Measurements from ENCODE around the gene KRT20. TPM values are rescaled to one million over a fixed set of nuclear protein-coding genes. Genes with fewer than 3 reads are reported as not detected.
"Not testable (repeated sequence)": the region's sequence is repeated elsewhere in the genome, so short reads cannot be mapped to it uniquely, and the experiment has no call there.

The KRT20 gene
- total RNA-seq, 2 experiments from 2014 or later, result not detected

DNA sequence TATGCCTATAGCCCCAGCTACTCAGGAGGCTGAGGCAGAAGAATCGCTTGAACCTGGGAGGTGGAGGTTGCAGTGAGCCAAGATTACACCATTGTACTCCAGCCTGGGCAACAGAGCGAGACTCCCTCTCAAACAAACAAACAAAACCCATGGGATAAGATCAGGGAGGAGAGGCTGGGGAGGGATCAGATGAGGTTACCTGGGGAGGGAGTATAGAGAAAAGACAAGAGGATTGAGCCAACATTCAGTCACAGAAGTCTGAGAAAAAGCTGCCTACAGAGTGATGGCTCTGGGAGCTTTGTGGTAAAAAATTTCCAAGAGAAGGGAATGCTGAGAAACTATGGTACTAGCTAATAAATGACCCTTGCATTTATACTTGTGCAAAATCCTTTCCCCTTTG lies 26.4 kb downstream of the KRT20 start:
- CTCF ChIA-PET, result interaction anchor here (2.3 kb wide), 1 partner anchor 804 kb away, joined by 7 read pairs; no protein-coding TSS in a partner anchor

DNA sequence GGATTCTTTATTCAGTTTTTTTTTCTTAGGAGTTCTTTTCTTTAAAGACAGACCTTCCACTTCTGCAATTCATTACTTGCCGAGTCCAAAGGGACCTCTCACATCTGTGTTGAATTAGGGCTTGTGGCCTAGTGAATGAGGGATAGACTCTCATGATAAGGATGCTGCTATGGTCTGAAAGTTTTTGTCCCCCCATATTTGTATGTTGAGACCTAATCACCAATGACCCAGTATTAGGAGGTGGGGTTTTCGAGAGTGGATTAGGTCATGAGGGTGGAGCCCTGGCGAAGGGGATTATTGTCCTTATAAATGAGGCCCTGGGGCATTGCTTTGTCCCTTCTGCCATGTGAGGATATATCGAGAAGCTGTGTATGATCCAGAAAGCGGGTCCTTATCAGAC lies 27.5 kb downstream of the KRT20 start:
- H3K4me1 Mint-ChIP-seq, result peaks cover 2% of the 10 kb centered on the region
- ChIA-PET POLR2A (no interaction called here), CTCF (interaction anchor here (2.4 to 2.6 kb wide), 2 partner anchors 691 to 806 kb away, joined by 14 to 18 read pairs; no protein-coding TSS in a partner anchor)
- no peak overlapping the region for H3K4me3 Mint-ChIP-seq
- H3K27ac Mint-ChIP-seq, result no peak overlapping the region
- no peaks in the 10 kb centered on the region for H3K36me3 Mint-ChIP-seq (ENCODE audit: low read depth)
- H3K27me3 Mint-ChIP-seq, result peaks cover 16% of the 10 kb centered on the region
- no peaks in the 10 kb centered on the region for H3K9me3 Mint-ChIP-seq
- no peak for DNase-seq

More for the DNA sequence above, 26.4 kb downstream of the KRT20 start:
- DNase-seq; H3K36me3 Mint-ChIP-seq (ENCODE audit: low read depth); H3K9me3 Mint-ChIP-seq; POLR2A ChIA-PET; H3K4me3 Mint-ChIP-seq; H3K4me1 Mint-ChIP-seq; H3K27ac Mint-ChIP-seq: not testable (repeated sequence)
- peaks cover 11% of the 10 kb centered on the region for H3K27me3 Mint-ChIP-seq

DNA sequence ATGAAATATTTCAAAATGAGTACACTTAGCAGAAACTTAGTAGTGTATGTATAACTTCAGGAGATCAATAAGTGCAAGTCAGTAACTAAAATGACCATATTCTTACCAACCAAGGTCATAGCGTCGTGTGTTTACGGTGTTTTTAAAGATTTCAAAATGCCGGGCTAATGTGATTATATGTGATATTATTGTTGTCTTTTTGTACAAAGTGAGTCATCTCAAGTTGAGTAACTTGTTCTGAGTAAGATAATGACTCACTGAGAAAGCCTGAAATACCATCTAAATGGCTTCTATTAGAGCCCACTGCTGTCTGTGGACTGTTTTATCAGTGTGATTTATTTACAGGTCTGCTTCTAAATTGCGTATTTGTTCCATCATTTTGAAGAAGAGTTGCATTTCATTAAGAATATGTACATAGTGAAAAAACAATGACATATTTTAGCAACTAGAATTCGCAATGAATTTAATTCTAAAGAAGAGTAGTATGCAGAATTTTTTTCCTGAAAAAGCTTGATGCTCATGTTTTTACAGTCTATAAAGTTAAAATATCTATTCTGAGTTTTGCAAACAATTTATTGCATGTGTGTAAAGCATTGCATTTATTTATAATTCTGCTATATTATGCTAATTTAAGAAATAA lies 30.7 kb downstream of the KRT20 start:
- Mint-ChIP-seq H3K4me3 (no peak overlapping the region), H3K4me1 (peaks cover 2% of the 10 kb centered on the region), H3K27ac (no peak overlapping the region), H3K36me3 (ENCODE audit: low read depth) (no peaks in the 10 kb centered on the region), H3K9me3 (no peaks in the 10 kb centered on the region), H3K27me3 (peaks cover 20% of the 10 kb centered on the region)
- POLR2A ChIA-PET, result no interaction called here
- DNase-seq, result no peak
- CTCF ChIA-PET, result no interaction called here

DNA sequence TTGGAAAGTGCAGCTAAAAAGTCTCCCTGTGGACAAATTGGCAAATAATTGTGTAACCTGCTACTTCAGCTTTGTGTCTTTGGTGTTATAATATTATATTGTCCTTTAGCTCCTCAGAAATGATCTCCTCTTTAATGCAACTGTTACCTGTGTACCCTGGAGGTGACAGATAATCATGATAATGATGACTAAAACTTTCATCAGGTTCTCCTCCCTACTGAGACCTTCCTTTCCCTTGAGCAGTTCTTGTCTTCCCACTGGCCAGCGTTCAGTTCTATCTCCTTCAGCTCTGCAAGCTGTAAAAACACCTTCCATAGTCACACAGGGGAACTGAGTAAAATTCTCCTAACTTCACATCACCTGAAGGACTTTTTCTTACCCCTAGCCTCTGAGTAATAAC lies 32.7 kb downstream of the KRT20 start:
- no peak for DNase-seq
- Mint-ChIP-seq H3K27me3 (peaks cover 24% of the 10 kb centered on the region), H3K4me1 (peaks cover 2% of the 10 kb centered on the region), H3K27ac (no peak overlapping the region), H3K36me3 (ENCODE audit: low read depth) (no peaks in the 10 kb centered on the region), H3K9me3 (no peaks in the 10 kb centered on the region), H3K4me3 (no peak overlapping the region)
- CTCF ChIA-PET, result no interaction called here
- POLR2A ChIA-PET, result no interaction called here

DNA sequence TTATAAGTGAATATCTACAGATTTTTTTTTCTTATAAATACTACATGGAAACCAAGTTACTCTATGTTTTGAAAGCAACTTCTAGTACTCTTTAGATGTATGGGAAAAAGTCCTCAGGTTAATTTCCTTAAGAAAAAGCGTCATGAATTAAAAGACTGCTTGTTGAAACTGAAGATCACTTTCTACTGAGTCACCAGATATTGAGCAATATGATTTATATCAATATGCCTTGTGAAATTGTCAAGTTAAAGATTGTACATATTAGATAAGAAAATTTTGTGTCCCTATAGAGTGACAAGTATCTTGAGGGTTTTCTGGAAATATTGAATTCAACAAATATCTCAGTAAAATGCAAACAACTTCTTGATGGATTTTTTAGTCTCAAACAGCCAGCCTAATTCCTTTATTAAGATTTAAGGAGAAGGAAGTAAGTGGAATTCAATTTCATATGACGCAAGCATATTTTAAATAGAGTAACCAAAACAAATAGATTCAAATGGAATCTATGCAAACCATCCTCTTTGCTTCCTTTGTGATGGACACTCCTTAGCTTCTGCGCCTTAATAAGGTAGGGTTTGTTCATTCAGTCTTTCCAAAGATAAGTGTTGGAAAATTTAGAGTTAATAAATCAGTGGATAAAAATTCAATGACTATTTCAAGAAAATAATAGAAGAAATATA lies 34.6 kb downstream of the KRT20 start:
- Mint-ChIP-seq H3K4me3 (no peak overlapping the region), H3K27ac (no peak overlapping the region), H3K4me1 (no peaks in the 10 kb centered on the region), H3K27me3 (peaks cover 33% of the 10 kb centered on the region), H3K9me3 (no peaks in the 10 kb centered on the region), H3K36me3 (ENCODE audit: low read depth) (no peaks in the 10 kb centered on the region)
- DNase-seq, result no peak
- POLR2A ChIA-PET, result no interaction called here
- CTCF ChIA-PET, result no interaction called here

DNA sequence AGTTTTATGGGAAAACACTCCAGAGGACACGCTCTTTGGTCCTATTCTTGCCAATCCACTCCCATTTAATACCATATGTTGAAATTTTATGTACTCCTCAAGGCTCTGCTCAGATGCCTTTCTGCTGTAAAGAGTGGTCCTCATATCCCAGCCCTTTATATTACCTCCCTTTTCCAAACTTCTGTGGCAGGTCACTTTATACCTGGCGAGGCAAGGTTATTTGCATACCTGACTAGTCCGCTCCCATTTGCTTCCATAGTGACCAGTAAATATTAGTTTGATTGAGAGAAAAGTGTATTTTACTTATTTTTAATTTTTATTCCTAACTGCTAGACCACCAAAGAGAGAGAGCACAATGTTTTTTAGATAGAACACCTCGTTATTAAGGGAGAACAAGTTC lies 35.3 kb downstream of the KRT20 start:
- H3K27ac Mint-ChIP-seq, result no peak overlapping the region
- peaks cover 40% of the 10 kb centered on the region for H3K27me3 Mint-ChIP-seq
- H3K9me3 Mint-ChIP-seq, result no peaks in the 10 kb centered on the region
- no peak overlapping the region for H3K4me3 Mint-ChIP-seq
- no peaks in the 10 kb centered on the region for H3K4me1 Mint-ChIP-seq
- no peak for DNase-seq
- H3K36me3 Mint-ChIP-seq (ENCODE audit: low read depth), result no peaks in the 10 kb centered on the region
- ChIA-PET POLR2A (no interaction called here), CTCF (no interaction called here)

DNA sequence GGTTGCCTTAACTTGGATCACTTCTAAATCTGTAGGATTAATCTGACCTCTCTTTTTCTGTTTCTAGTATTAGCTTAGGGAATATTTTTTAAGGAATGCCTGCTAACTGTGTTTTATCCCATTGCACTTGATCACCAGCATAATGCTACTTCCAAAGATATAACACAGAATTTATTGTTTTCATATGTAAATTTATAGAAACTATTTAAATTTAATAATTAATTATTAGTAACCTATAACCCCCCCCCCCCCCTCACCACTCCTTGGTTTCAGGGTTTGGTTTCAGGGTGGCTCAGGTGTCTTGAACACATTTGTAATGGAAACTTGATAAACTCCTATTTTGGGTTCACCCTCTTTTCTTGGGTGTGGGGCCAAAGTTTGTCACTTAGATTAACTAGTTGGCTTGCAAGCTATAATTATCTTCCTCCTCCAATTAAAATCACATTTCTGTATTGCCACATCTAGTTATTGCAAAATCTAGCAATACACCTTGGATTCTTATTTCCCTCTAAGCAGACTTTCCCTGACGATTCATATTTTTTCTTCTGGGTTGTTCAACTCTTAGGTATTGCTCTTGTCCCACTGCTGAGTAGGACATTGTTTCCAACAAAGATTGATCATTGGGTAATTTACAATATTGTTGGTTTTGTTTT lies 36.3 kb downstream of the KRT20 start:
- H3K4me1 Mint-ChIP-seq, result no peaks in the 10 kb centered on the region
- H3K27me3 Mint-ChIP-seq, result peaks cover 47% of the 10 kb centered on the region
- CTCF ChIA-PET, result interaction anchor here (0.9 kb wide), 1 partner anchor 814 kb away, joined by 3 read pairs; no protein-coding TSS in a partner anchor
- no peak overlapping the region for H3K4me3 Mint-ChIP-seq
- DNase-seq, result no peak
- H3K27ac Mint-ChIP-seq, result no peak overlapping the region
- H3K9me3 Mint-ChIP-seq, result no peaks in the 10 kb centered on the region
- POLR2A ChIA-PET, result no interaction called here
- no peaks in the 10 kb centered on the region for H3K36me3 Mint-ChIP-seq (ENCODE audit: low read depth)

DNA sequence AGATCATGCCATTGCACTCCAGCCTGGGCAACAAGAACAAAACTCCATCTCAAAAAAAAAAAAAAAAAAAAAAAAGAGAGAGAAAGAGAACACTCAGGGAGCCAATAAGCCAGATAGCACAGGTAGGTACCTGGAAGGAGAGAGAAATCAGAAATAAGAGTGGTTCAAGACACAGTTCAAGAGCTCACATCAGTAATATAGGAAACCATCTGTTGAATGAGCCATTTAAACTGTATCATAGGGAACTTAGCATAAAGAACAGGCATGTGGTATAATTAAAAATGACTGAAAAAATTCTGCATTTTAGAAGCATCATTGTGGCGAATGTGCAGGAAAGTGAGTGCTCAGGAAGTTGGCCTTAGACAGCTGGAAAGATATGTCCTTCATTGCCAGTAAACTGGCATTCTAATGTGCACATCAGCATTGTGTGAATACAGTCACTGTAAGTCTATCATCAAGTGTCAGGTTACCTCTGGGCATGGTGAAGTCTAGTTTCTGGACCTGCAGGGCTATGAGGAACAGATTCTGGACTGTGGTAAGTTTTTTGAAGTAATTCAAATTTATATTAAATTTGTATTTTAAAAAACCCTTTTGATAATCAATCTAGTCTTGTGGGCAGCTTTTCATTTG lies 38.4 kb downstream of the KRT20 start:
- DNase-seq, result no peak
- no peaks in the 10 kb centered on the region for H3K4me1 Mint-ChIP-seq
- no peak overlapping the region for H3K4me3 Mint-ChIP-seq
- H3K36me3 Mint-ChIP-seq (ENCODE audit: low read depth), result no peaks in the 10 kb centered on the region
- CTCF ChIA-PET, result interaction anchor here (1.0 kb wide), 1 partner anchor 816 kb away, joined by 4 read pairs; no protein-coding TSS in a partner anchor
- H3K9me3 Mint-ChIP-seq, result no peaks in the 10 kb centered on the region
- POLR2A ChIA-PET, result no interaction called here
- no peak overlapping the region for H3K27ac Mint-ChIP-seq
- H3K27me3 Mint-ChIP-seq, result peaks cover 37% of the 10 kb centered on the region

DNA sequence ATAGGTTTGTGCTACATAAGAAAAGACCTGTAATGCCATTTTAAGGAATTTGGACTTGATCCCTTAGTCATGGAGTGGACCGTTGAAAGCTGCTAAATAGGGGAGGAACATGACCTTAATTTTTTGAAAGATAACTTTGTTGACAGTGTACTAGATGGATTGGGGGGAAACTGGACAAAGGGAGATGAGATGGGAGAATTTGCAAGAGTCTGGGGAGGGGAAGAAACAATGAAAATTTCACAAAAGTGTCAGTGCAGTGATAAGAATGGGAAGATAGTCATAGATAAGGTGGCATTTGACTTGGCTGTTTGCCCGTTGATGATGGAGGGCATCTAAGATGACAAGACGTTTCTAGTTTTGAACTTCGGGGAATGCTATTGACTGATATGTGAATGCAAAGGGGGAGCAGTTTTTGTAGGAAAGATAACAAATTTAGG lies 40.4 kb downstream of the KRT20 start:
- Mint-ChIP-seq H3K4me1 (no peaks in the 10 kb centered on the region), H3K36me3 (ENCODE audit: low read depth) (no peaks in the 10 kb centered on the region), H3K27me3 (peaks cover 32% of the 10 kb centered on the region), H3K27ac (no peak overlapping the region), H3K9me3 (no peaks in the 10 kb centered on the region), H3K4me3 (no peak overlapping the region)
- ChIA-PET POLR2A (no interaction called here), CTCF (no interaction called here)
- no peak for DNase-seq

DNA sequence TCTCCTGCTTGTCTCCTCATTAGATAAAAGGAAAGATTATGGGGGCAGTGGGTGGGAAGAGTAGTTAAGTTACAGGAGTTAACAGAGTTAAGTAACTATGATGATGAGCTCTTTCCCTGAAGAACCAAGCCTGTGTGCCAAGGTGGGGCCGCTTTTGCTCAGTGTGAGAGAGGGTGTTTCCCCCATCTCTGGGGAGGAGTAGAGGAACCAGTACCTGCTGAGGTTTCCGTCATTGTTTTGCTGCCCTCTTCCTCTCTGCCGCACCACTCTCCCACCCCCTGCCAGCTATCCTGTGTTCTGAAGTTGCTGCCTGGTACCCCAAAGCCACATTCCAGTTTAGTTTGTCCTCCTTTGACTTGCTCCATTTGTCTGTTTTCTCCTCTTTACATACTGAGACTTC lies 41.8 kb downstream of the KRT20 start:
- no peaks in the 10 kb centered on the region for H3K4me1 Mint-ChIP-seq
- H3K9me3 Mint-ChIP-seq, result no peaks in the 10 kb centered on the region
- CTCF ChIA-PET, result no interaction called here
- H3K4me3 Mint-ChIP-seq, result no peak overlapping the region
- no peaks in the 10 kb centered on the region for H3K36me3 Mint-ChIP-seq (ENCODE audit: low read depth)
- H3K27me3 Mint-ChIP-seq, result peaks cover 28% of the 10 kb centered on the region
- POLR2A ChIA-PET, result no interaction called here
- no peak for DNase-seq
- no peak overlapping the region for H3K27ac Mint-ChIP-seq

DNA sequence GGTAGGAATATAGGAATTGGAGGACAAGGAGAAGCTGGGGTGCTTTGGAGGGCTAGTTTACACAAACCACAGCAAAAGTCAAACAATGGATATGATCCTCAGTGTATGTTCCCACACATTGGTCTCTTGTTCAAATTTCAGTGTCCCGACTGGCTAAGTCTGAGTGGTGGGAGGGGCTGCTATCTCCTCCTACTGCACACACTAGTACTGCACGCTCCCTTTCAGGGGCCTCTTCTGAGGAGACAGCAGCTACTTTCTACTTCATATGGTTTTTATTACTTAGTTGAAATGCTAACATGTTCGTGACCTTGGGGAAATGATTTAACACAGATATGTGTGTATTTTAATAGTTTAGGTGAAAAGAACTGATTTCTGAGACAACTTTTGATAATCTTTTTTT lies 43.8 kb downstream of the KRT20 start:
- POLR2A ChIA-PET, result no interaction called here
- H3K4me3 Mint-ChIP-seq, result no peak overlapping the region
- no peak overlapping the region for H3K27ac Mint-ChIP-seq
- H3K36me3 Mint-ChIP-seq (ENCODE audit: low read depth), result no peaks in the 10 kb centered on the region
- no peak for DNase-seq
- H3K27me3 Mint-ChIP-seq, result peaks cover 19% of the 10 kb centered on the region
- CTCF ChIA-PET, result no interaction called here
- H3K4me1 Mint-ChIP-seq, result no peaks in the 10 kb centered on the region
- H3K9me3 Mint-ChIP-seq, result no peaks in the 10 kb centered on the region

DNA sequence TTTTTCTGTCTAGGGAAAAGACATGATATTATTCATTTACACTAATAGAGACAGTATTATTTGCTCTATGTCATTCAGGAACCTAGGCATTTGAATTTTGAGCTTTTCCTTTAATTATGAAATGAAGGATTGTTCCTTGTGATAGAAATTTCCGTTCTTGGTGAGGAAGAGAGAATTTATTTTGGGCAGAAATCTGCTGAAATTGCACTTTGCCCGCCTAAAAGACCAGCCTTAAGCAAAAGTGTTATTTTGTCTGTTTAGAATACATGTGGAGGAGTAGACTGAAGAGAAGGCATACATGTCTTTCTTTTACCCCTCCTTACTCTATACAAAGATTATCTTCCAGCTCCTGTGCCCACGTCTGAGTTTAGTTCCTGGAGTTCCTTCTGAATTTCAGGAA lies 45.8 kb downstream of the KRT20 start:
- no peaks in the 10 kb centered on the region for H3K4me1 Mint-ChIP-seq
- no peak overlapping the region for H3K4me3 Mint-ChIP-seq
- ChIA-PET CTCF (no interaction called here), POLR2A (no interaction called here)
- no peak for DNase-seq
- H3K27me3 Mint-ChIP-seq, result peaks cover 1% of the 10 kb centered on the region
- H3K36me3 Mint-ChIP-seq (ENCODE audit: low read depth), result no peaks in the 10 kb centered on the region
- H3K9me3 Mint-ChIP-seq, result no peaks in the 10 kb centered on the region
- no peak overlapping the region for H3K27ac Mint-ChIP-seq

DNA sequence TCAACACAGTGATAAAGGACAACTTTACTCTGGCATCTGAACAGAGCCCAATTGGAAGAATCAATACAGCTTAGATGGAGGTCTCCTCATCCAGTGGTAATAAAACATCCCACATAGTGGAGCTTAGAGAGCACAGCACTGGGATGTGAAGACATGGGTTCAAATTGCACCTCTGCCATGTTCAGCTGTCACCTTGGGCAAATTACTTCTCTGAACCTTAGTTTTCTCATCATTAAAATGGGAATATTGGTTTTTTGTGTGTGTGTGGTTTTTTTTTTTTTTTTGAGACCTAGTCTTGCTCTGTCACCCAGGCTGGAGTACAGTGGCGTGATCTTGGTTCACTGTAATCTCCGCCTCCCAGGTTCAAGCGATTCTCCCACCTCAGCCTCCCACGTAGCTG lies 49.0 kb downstream of the KRT20 start:
- Mint-ChIP-seq H3K36me3 (ENCODE audit: low read depth) (no peaks in the 10 kb centered on the region), H3K4me3 (no peak overlapping the region), H3K9me3 (no peaks in the 10 kb centered on the region), H3K4me1 (peaks cover 3% of the 10 kb centered on the region), H3K27ac (no peak overlapping the region), H3K27me3 (no peaks in the 10 kb centered on the region)
- ChIA-PET CTCF (no interaction called here), POLR2A (no interaction called here)
- DNase-seq, result no peak

Data from activated CD4-positive, alpha-beta memory T cell treated with anti-CD3 and anti-CD28 coated beads, Interleukin-2, amount 10 ng/mL, durations not matched to agents 7 days and 5 days (primary cell).